ENCODE data around the gene RTL1. TPM values are rescaled to one million over a fixed set of nuclear protein-coding genes. Genes with fewer than 3 reads are reported as not detected.

Gene RTL1
- total RNA-seq, 2 experiments from 2014 or later, result not detected

DNA sequence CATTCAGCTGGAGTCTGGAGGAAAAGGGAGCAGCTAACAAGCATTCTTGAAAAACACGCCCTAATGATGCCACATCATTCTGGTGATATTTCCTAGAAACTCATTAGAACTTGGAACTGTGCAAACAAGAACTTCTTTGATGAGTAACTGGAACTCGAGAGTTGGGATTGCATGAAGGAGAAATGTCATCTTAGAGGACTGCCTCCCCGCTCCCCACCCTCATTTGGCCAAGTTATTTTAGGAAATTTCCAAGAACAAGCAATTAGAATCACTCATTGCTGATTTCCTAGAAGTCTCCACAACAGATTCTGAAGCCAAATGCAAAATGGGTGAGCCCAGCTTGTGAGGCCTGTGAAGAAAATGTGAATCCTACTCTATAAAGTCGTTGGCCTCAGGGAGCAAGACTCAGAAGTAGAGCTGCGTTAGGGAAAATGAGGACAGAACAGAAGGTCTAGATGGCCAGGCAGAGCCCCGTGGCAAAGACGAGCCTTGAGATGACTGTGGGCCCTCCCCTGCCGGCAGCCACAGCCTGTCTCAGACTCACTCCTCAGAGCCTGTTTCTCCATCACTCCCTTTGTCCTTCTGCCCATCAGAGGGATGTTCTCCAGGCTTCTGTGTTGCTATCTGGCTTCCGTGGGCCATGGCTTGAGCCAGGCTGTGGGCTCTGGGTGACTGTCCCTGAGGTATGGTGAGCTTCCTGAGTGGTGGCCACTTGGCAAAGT lies 38.4 kb downstream of the RTL1 start:
- no peaks in the 10 kb centered on the region for H3K36me3 Mint-ChIP-seq
- no peaks in the 10 kb centered on the region for H3K9me3 Mint-ChIP-seq
- no peaks in the 10 kb centered on the region for H3K4me1 Mint-ChIP-seq (ENCODE audit: low read depth)
- no peak overlapping the region for H3K4me3 Mint-ChIP-seq
- intact Hi-C loops (cut with micrococcal nuclease), result no loop called here
- no peaks in the 10 kb centered on the region for H3K27me3 Mint-ChIP-seq
- H3K27ac Mint-ChIP-seq, result no peak overlapping the region
- POLR2A ChIA-PET, result no interaction called here
- CTCF ChIA-PET, result no interaction called here
- DNase-seq, result no peak

DNA sequence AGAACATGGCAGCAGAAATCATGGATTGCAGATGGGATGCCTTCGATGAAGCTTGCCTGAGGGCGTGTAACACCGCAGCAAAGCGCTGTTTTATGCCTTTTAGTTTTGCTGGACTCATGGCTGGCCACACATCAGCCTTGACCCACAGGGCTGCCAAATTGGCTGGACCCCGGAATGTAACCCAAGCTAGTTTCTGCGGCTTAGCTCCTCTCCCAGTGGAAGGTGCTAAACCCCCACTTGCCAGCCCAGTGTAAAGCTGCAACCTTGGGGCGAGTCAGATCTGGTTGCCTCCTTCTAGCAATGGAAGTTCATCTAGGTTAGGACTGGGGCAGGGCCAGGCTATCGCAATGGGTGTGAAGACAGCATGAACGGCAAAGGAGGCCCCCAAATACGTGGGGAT lies 39.3 kb downstream of the RTL1 start:
- Mint-ChIP-seq H3K36me3 (no peaks in the 10 kb centered on the region), H3K4me3 (no peak overlapping the region), H3K9me3 (no peaks in the 10 kb centered on the region), H3K27ac (no peak overlapping the region), H3K4me1 (ENCODE audit: low read depth) (no peaks in the 10 kb centered on the region), H3K27me3 (no peaks in the 10 kb centered on the region)
- intact Hi-C loops (cut with micrococcal nuclease), result no loop called here
- DNase-seq, result no peak
- ChIA-PET POLR2A (no interaction called here), CTCF (no interaction called here)

DNA sequence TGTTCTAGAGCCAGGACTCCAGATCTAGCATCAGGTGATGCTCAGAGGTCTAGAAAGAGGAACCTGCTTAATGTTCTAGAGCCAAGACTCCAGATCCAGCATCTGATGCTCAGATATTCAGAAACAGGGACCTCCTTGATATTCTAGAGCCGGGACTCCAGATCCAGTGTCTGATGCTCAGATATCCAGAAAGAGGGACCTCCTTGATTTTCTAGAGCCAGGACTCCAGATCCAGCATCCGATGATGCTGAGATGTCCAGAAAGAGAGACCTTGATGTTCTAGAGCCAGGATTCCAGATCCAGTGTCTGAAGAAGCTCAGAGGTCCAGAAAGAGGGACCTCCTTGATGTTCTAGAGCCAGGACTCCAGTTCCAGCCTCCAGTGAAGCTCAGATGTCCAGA lies 40.7 kb downstream of the RTL1 start:
- intact Hi-C loops (cut with micrococcal nuclease), result no loop called here
- POLR2A ChIA-PET, result no interaction called here
- Mint-ChIP-seq H3K4me3 (no peak overlapping the region), H3K27ac (no peak overlapping the region), H3K4me1 (ENCODE audit: low read depth) (no peaks in the 10 kb centered on the region), H3K9me3 (no peaks in the 10 kb centered on the region), H3K27me3 (peaks cover 2% of the 10 kb centered on the region), H3K36me3 (no peaks in the 10 kb centered on the region)
- CTCF ChIA-PET, result no interaction called here
- DNase-seq, result no peak

DNA sequence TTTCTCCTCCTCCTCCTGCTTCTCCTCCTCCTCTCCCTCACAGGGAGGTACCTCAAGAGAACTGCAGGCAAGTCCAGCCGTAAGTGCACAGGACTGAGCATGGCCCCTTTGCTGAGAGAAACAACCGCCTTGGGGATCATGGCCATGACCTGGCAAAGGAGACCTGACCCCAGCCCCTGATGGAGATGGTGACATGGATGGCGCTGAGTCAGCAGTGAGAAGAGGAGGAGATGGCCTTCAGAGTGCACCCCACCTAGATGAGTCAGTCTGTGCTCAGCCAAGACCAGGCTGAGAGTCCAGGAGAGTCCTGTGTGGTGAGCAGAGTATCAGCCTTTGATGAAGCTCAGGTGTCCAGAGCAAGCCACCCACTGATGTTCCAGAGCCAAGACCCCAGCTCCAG lies 41.2 kb downstream of the RTL1 start:
- H3K4me3 Mint-ChIP-seq, result no peak overlapping the region
- no peaks in the 10 kb centered on the region for H3K4me1 Mint-ChIP-seq (ENCODE audit: low read depth)
- ChIA-PET POLR2A (no interaction called here), CTCF (no interaction called here)
- peaks cover 2% of the 10 kb centered on the region for H3K27me3 Mint-ChIP-seq
- H3K36me3 Mint-ChIP-seq, result no peaks in the 10 kb centered on the region
- no peaks in the 10 kb centered on the region for H3K9me3 Mint-ChIP-seq
- DNase-seq, result no peak
- H3K27ac Mint-ChIP-seq, result no peak overlapping the region
- intact Hi-C loops (cut with micrococcal nuclease), result no loop called here

DNA sequence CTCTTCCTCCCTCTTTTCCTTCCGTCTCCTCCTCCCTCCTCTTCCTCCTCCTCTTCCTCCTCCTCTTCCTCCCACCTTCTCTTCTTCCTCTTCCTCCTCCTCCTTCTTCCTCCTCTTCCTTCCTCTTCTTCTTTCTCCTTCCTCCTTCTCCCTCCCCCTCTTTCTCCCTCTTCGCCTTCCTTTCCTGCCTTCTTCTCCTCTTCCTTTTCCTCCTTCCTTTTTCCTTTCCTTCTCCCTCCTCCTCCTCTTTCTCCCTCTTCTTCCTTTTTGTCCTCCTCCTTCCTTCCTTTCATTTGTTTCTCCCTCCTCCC lies 41.6 kb downstream of the RTL1 start:
- H3K36me3 Mint-ChIP-seq, result no peaks in the 10 kb centered on the region
- no peak overlapping the region for H3K4me3 Mint-ChIP-seq
- CTCF ChIA-PET, result no interaction called here
- H3K9me3 Mint-ChIP-seq, result no peaks in the 10 kb centered on the region
- intact Hi-C loops (cut with micrococcal nuclease), result no loop called here
- POLR2A ChIA-PET, result no interaction called here
- no peak for DNase-seq
- no peaks in the 10 kb centered on the region for H3K4me1 Mint-ChIP-seq (ENCODE audit: low read depth)
- no peak overlapping the region for H3K27ac Mint-ChIP-seq
- peaks cover 2% of the 10 kb centered on the region for H3K27me3 Mint-ChIP-seq

DNA sequence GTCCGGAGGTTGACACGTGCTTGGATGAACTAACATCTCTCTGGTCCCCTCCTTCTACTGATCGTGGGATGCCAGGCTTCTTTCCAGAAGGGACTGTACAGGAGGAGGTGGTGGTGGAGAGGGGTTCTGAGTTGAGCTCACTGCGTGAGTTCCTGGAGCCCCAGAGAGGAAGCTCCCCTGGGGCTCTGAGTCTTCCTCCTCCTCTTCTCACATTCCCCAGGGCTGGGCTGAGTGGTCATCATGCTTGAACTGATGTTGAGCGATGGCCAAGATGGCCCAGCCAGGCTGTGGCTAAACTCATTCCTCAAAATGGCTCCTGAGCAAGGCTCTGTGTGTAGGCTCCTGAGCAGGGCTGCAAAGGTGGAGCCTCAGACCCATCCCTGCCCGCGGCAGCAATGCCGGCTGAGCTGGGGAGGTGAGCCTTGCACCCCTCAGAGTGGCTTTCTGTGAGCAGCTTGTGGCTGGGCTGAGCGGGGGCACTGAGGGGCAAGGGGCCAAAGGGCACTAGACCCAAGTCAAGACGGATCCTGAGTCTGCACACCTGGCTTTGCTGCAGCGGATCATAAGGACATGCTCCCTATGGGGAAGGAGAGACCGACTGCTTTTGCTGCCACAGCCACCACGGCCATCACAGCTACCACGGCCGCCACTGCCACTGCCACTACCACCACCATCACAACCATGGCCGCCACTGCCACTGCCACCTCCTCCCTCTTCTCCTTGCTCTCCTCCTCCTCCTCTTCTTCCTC lies 42.2 kb downstream of the RTL1 start:
- H3K4me3 Mint-ChIP-seq, result no peak overlapping the region
- no peaks in the 10 kb centered on the region for H3K36me3 Mint-ChIP-seq
- H3K4me1 Mint-ChIP-seq (ENCODE audit: low read depth), result no peaks in the 10 kb centered on the region
- ChIA-PET CTCF (no interaction called here), POLR2A (no interaction called here)
- no peak overlapping the region for H3K27ac Mint-ChIP-seq
- no peaks in the 10 kb centered on the region for H3K9me3 Mint-ChIP-seq
- intact Hi-C loops (cut with micrococcal nuclease), result no loop called here
- peaks cover 2% of the 10 kb centered on the region for H3K27me3 Mint-ChIP-seq
- no peak for DNase-seq

DNA sequence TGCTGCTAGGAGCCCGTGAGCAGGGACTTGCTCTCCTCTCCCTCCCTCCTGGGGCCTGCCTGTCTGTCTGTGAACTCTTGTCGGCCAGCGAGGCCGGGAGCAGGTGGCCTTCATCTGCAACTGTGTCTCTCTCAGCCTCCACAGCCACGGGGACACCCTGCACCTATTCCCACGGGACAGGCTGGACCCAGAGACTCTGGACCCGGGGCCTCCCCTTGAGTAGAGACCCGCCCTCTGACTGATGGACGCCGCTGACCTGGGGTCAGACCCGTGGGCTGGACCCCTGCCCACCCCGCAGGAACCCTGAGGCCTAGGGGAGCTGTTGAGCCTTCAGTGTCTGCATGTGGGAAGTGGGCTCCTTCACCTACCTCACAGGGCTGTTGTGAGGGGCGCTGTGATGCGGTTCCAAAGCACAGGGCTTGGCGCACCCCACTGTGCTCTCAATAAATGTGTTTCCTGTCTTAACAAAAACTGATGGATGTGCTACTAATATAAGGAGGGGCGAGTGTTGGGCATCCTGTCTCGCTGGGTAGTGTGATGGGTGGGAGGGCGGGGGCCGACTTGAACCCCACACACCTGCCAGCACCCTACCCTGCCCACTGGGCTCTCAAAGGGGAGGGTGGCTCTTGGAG lies 42.9 kb downstream of the RTL1 start:
- no peak for DNase-seq
- H3K27me3 Mint-ChIP-seq, result peaks cover 2% of the 10 kb centered on the region
- ChIA-PET CTCF (no interaction called here), POLR2A (no interaction called here)
- intact Hi-C loops (cut with micrococcal nuclease), result no loop called here
- H3K4me3 Mint-ChIP-seq, result no peak overlapping the region
- H3K9me3 Mint-ChIP-seq, result no peaks in the 10 kb centered on the region
- H3K36me3 Mint-ChIP-seq, result no peaks in the 10 kb centered on the region
- no peak overlapping the region for H3K27ac Mint-ChIP-seq
- H3K4me1 Mint-ChIP-seq (ENCODE audit: low read depth), result no peaks in the 10 kb centered on the region

DNA sequence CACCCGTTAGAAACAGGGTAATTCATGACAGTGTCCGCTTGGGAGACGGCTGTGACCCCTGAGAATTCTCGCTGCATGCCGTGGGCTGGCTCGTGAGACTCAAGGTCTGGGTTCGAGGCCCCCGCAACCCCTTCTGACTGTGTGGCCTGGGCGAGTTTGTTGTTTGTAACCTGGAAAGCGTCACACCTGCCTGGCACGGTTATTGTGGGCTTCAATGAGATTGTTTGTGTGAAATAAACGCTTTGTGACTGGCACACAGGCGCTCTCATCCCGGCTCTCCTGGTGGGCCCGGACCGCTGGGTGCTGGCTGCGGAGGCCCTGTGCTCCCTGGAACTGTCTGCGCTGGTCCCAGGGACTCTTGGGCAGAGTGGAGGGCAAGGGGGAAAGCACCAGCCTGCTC lies 43.7 kb downstream of the RTL1 start:
- Mint-ChIP-seq H3K27ac (no peak overlapping the region), H3K36me3 (no peaks in the 10 kb centered on the region), H3K9me3 (no peaks in the 10 kb centered on the region), H3K27me3 (peaks cover 2% of the 10 kb centered on the region), H3K4me3 (no peak overlapping the region), H3K4me1 (ENCODE audit: low read depth) (no peaks in the 10 kb centered on the region)
- intact Hi-C loops (cut with micrococcal nuclease), result no loop called here
- no peak for DNase-seq
- POLR2A ChIA-PET, result no interaction called here
- CTCF ChIA-PET, result no interaction called here

DNA sequence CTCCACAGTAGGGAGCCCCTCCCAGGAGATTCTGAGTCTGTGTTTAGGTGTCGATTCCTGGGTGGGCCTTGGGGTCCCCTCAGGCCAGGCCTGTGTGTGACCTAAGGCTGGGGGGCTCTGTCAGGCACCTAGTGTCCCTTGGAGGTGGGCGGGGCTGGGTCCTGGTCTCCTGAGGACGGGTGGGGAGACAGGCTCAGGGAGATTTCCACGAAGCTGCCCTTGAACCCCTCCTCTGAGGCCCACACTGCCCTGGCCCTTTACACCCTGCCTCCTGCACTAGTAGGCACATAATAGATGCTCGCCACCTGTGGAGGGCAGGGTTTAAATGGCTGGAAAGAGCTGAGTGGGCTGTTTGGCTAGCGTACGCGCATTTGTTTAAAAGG lies 44.7 kb downstream of the RTL1 start:
- CTCF ChIA-PET, result no interaction called here
- H3K4me3 Mint-ChIP-seq, result no peak overlapping the region
- POLR2A ChIA-PET, result no interaction called here
- no peaks in the 10 kb centered on the region for H3K4me1 Mint-ChIP-seq (ENCODE audit: low read depth)
- no peaks in the 10 kb centered on the region for H3K36me3 Mint-ChIP-seq
- intact Hi-C loops (cut with micrococcal nuclease), result no loop called here
- H3K27ac Mint-ChIP-seq, result no peak overlapping the region
- H3K9me3 Mint-ChIP-seq, result no peaks in the 10 kb centered on the region
- peaks cover 2% of the 10 kb centered on the region for H3K27me3 Mint-ChIP-seq
- no peak for DNase-seq

DNA sequence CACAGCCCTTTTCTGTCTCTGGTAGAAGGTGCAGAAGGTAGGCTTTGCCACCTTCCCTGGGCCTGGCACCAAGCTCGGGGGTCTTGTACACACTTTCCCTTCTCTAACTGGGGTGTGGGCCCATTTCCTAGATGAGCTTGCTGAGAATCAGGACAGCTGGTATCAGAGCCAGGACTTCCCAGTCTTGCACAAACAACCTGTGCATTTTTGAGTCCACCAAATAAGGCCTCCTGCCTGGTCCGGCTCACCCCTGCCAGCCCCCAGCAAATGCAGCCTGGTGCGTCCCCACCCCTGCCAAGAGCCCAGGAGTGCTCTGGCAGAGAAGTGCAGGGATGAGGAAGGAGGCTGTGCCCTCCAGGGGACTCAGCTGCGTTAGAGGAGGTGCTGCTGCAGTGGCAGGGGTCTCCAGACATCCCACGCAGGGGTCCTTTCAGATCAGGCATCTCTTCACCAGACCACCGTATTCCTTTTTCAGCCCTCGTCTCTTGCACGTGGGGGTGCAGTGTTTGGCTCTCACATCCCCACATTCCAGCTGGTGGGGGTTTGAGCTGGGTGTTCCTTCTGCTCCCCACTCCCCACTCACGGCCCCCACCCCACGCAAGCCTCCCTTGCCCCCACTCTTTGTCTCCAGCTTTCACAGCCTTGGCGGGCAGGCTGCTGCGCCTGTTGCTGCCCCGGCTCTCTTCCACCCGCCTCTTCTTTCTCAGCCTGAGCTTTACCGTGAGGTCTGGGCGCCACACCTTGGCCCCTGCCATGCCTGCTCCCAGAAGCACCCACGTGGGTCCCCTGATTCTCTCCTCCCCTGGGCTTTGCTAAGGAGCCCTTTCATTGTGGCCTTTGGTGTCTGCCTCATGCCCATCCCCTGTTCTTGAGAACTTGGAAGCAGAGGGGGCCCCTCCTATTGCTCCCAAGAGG lies 45.3 kb downstream of the RTL1 start:
- Mint-ChIP-seq H3K36me3 (no peaks in the 10 kb centered on the region), H3K27ac (no peak overlapping the region), H3K9me3 (no peaks in the 10 kb centered on the region), H3K4me1 (ENCODE audit: low read depth) (no peaks in the 10 kb centered on the region), H3K27me3 (peaks cover 2% of the 10 kb centered on the region), H3K4me3 (no peak overlapping the region)
- CTCF ChIA-PET, result no interaction called here
- DNase-seq, result no peak
- intact Hi-C loops (cut with micrococcal nuclease), result no loop called here
- POLR2A ChIA-PET, result no interaction called here

DNA sequence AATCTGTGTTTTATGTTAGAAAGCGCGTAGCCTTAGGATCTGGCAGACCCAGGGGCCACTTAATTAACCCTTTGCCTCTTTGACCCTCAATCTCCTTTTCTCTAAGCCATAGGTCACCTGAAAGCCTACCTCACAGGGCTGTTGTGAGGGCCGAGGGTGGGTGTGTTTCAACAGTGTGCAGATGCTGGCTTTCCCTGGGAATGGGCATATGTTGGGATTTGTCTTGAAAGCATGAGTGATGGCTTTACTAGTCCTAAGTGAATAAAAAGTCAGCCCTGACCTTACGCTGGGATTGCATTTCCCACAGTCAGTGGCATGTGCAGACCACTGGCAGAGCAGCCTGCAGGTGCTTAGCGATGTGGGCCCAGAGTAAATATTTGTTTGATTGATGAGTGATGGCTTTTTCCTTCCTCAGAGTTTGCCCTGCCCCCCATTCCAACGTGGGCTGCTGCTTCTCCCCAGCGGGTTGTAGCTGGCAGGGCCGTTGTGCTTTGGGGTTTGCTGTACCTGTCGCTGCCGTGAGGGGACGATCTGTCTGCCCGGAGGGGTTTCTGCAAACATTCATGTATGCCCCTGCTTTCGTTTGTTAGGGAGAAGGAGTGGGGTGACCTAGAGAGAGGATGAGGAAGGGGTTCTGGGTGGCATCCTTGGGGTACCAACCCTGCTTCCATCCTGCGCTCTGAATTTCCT lies 46.1 kb downstream of the RTL1 start:
- H3K36me3 Mint-ChIP-seq, result no peaks in the 10 kb centered on the region
- intact Hi-C loops (cut with micrococcal nuclease), result no loop called here
- no peaks in the 10 kb centered on the region for H3K4me1 Mint-ChIP-seq (ENCODE audit: low read depth)

More for the DNA sequence above, 46.1 kb downstream of the RTL1 start:
- CTCF ChIA-PET, result no interaction called here
- Mint-ChIP-seq H3K27ac (no peak overlapping the region), H3K27me3 (peaks cover 2% of the 10 kb centered on the region), H3K9me3 (no peaks in the 10 kb centered on the region), H3K4me3 (no peak overlapping the region)
- no peak for DNase-seq
- POLR2A ChIA-PET, result no interaction called here
